OCI-LY7 (cell line): Measurements from ENCODE around the gene PSENEN. TPM values are rescaled to one million over a fixed set of nuclear protein-coding genes. Genes with fewer than 3 reads are reported as not detected.

Experiments
- BruUV-seq: library from RNA; stranded (reverse); fragments of 400-500 nt; replicated peaks from 2 replicates; lab custom pipeline; 2021; lab: Mats Ljungman, UMichigan
- CTCF ChIA-PET: fragments of 300-600 bp; sonication (Branson Sonifier 250); formaldehyde crosslinking; loops from one replicate; lab custom pipeline; 2022; ENCODE audit warnings: antibody characterized with exemption; ENCODE audit not compliant: unreplicated experiment; lab: Charles Lee
- POLR2A ChIA-PET: fragments of 300-600 bp; sonication (Branson Sonifier 250); formaldehyde crosslinking; loops from one replicate; lab custom pipeline; 2022; ENCODE audit warnings: antibody characterized with exemption; lab: Charles Lee
- DNase-seq: peaks from one replicate; pipeline ENCODE4 v3.0.0-alpha.2; 2015; ENCODE audit warnings: low spot score
- H2AFZ ChIP-seq: fragments of 200-600 bp; sonication (generic), shearing (Covaris generic); 2 replicates; pipeline ENCODE4 v1.6.1; 2014; ENCODE audit warnings: mild to moderate bottlenecking, antibody characterized with exemption, low read length, moderate library complexity
- H3K27ac ChIP-seq: fragments of 200-600 bp; sonication (generic); 2 replicates; pipeline ENCODE4 v1.5.1; 2014; ENCODE audit warnings: mixed run types, low read depth, mild to moderate bottlenecking, moderate library complexity, low read length, inconsistent platforms; ENCODE audit not compliant: poor library complexity, severe bottlenecking
- H3K36me3 ChIP-seq: fragments of 200-600 bp; sonication (generic); 2 replicates; pipeline ENCODE4 v1.6.1; 2014; ENCODE audit warnings: mild to moderate bottlenecking, antibody characterized with exemption, low read length, moderate library complexity, mixed read lengths; ENCODE audit not compliant: insufficient read depth
- H3K4me1 ChIP-seq: fragments of 200-600 bp; sonication (generic); 2 replicates; pipeline ENCODE4 v1.5.1; 2014; ENCODE audit warnings: mild to moderate bottlenecking, low read length; ENCODE audit not compliant: insufficient read depth, poor library complexity, severe bottlenecking
- H3K4me2 ChIP-seq: fragments of 200-600 bp; sonication (generic); 2 replicates; pipeline ENCODE4 v1.6.1; 2014; ENCODE audit warnings: mild to moderate bottlenecking, low read length
- H3K4me3 ChIP-seq: fragments of 200-600 bp; sonication (generic); 2 replicates; pipeline ENCODE4 v1.5.1; 2014; ENCODE audit warnings: mild to moderate bottlenecking, low read depth, low read length; ENCODE audit not compliant: poor library complexity, severe bottlenecking
- H3K79me2 ChIP-seq: fragments of 200-600 bp; sonication (generic); 2 replicates; pipeline ENCODE4 v1.6.1; 2016; ENCODE audit warnings: low read depth, mild to moderate bottlenecking, low read length, moderate library complexity, mixed read lengths; ENCODE audit not compliant: insufficient read depth
- H3K9me2 ChIP-seq: fragments of 200-600 bp; sonication (generic); 2 replicates; pipeline ENCODE4 v1.6.1; 2016; ENCODE audit warnings: mild to moderate bottlenecking, low read length, mixed read lengths; ENCODE audit not compliant: insufficient read depth
- H3K9me3 ChIP-seq: fragments of 200-600 bp; sonication (generic); 2 replicates; pipeline ENCODE4 v1.6.1; 2014; ENCODE audit warnings: mild to moderate bottlenecking, mixed run types, low read length, mixed read lengths
- H4K20me1 ChIP-seq: fragments of 200-600 bp; sonication (generic); 2 replicates; pipeline ENCODE4 v1.6.1; 2014; ENCODE audit warnings: mild to moderate bottlenecking, antibody characterized with exemption, low read length, moderate library complexity, mixed read lengths; ENCODE audit not compliant: insufficient read depth
- CTCF ChIP-seq: fragments of 200-600 bp; sonication (generic); conservative IDR thresholded peaks from 2 replicates; pipeline ENCODE4 v1.5.1; 2014; ENCODE audit warnings: mild to moderate bottlenecking, antibody characterized with exemption, low read length, moderate library complexity, mixed read lengths
- EZH2phosphoT487 ChIP-seq: fragments of 200-600 bp; sonication (generic); IDR thresholded peaks from 2 replicates; pipeline ENCODE4 v1.6.1; 2018; ENCODE audit warnings: low read depth, borderline replicate concordance, mild to moderate bottlenecking, mixed run types, antibody characterized with exemption, low read length, moderate library complexity, mixed read lengths
- intact Hi-C: fragments of 100-400 bp; cut with micrococcal nuclease; formaldehyde crosslinking; loops from one replicate; pipeline ENCODE4 v1.10.0; 2022; ENCODE audit not compliant: unreplicated experiment
- total RNA-seq, 2 experiments: library from RNA; depleted of rRNA in 1 of 2; stranded (reverse); fragments of >200 nt in 1 of 2; shearing (Covaris generic) in 1 of 2; gene quantifications; 2 replicates each; pipeline ENCODE4 v1.2.3, GENCODE V29; 2014 to 2022

Gene PSENEN
- total RNA-seq, 2 experiments from 2014 or later = 25.7 to 51.0 TPM

DNA sequence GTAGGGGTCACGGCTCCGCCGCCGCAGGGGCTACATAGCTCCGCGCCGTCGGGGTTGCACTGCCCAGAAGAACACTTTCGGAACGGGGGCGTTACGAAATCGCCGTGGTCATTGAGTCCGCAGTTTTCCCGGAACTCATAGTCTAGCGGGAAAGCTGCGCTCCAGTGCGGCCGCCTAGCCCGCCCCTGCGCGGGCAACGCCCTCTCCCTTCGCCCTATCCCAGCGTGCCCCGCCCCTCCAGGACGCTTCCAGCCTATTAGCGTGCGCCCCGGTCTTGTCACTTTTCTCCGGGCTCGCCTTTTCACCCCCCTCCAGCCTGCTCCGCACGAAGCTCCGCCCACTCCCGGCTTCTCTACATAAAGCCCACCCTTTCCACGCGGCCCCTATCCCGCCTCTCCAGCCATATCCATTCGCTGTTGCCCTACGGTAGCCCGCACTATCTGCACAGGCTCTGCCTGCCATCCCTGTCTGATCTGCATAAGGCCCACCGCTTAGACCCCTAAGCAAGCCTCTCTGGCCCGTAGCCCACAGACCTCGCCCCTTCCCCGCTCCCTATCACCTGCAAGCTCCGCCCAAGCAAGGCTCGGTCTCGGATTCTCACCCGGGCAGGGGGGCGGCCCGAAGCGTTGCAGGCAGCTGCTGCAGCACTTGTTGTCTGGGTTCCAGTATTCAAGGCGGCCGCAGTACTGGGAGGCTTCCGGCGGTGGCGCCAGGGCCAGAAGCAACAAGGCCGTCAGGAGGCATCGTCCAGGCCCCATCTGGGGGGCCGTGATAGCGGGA is 4.8 kb upstream of the PSENEN start:
- peak; percentile 97 for DNase-seq
- TF ChIP-seq EZH2phosphoT487 (no peak), CTCF (peak; percentile 61)
- Histone ChIP-seq H3K4me3 (peak overlapping the region; percentile 69), H4K20me1 (no peaks in the 10 kb centered on the region), H3K79me2 (no peaks in the 10 kb centered on the region; the same call in 1 of the 2 replicates), H3K9me2 (no peaks in the 10 kb centered on the region), H3K4me2 (peak overlapping the region; percentile 84), H3K27ac (peak overlapping the region; percentile 86), H3K4me1 (peaks cover 52% of the 10 kb centered on the region), H3K9me3 (no peaks in the 10 kb centered on the region), H3K36me3 (peaks cover 42% of the 10 kb centered on the region), H2AFZ (peak overlapping the region; percentile 50; the same call in 1 of the 2 replicates)
- ChIA-PET CTCF (interaction anchor here (0.6 kb wide), 1 partner anchor 96 kb away, joined by 3 read pairs; no protein-coding TSS in a partner anchor), POLR2A (interaction anchor here (0.6 to 1.1 kb wide), 6 partner anchors 22 to 1109 kb away, joined by 3 to 7 read pairs (median 3); partner anchors contain the start of gene COX6B1)
- intact Hi-C loops = loop anchor here (1.0 to 10.0 kb wide), 5 partner anchors 23 to 1306 kb away; partner anchors contain the start of genes ARHGAP33, HCST and NFKBID
- no TSS peak for BruUV-seq

DNA sequence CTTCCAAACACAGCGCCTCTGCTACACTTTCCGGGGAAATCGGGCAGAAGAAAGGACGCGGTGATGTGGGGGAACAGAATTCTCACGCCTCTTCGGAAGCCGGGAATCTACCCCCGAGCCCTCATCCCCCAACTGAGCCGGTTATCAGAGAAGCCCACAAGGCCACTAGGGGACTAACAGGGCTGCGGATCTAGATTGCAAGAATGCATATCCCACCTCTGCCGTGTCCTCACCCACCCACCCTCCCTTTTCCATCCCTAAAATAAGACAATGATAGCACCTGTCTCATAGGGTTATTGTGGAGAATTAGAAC is 4.3 kb upstream of the PSENEN start:
- Histone ChIP-seq H3K4me2 (peak overlapping the region; percentile 84), H3K36me3 (peaks cover 36% of the 10 kb centered on the region), H3K27ac (peak overlapping the region; percentile 86), H3K4me3 (peak overlapping the region; percentile 69), H3K79me2 (peaks cover 5% of the 10 kb centered on the region; the same call in 1 of the 2 replicates), H3K9me2 (no peaks in the 10 kb centered on the region), H3K4me1 (peaks cover 54% of the 10 kb centered on the region), H3K9me3 (no peaks in the 10 kb centered on the region), H4K20me1 (no peaks in the 10 kb centered on the region), H2AFZ (peak overlapping the region; percentile 50; the same call in 1 of the 2 replicates)
- no peak for DNase-seq
- TF ChIP-seq CTCF (no peak), EZH2phosphoT487 (no peak)
- BruUV-seq = no TSS peak
- POLR2A ChIA-PET = interaction anchor here (0.6 to 1.1 kb wide), 4 partner anchors 39 to 190 kb away, joined by 3 to 7 read pairs (median 4); partner anchors contain the start of gene COX6B1
- CTCF ChIA-PET = interaction anchor here (0.6 kb wide), 1 partner anchor 96 kb away, joined by 3 read pairs; no protein-coding TSS in a partner anchor
- intact Hi-C loops = loop anchor here (1.0 to 10.0 kb wide), 3 partner anchors 47 to 1306 kb away; partner anchors contain the start of genes HCST and NFKBID
